HEK293T (cell line): ENCODE measurements around the gene RPS6KA1.

Source experiments
- BHLHE40 ChIP-seq: fragments of 450-650 bp; IDR thresholded peaks from 2 replicates; pipeline ENCODE4 v1.6.1; 2016; ENCODE audit warnings: mild to moderate bottlenecking, moderate library complexity, borderline replicate concordance
- HDGF ChIP-seq: fragments of 450-650 bp; IDR thresholded peaks from 2 replicates; pipeline ENCODE4 v1.6.1; 2017; ENCODE audit warnings: antibody characterized with exemption, borderline replicate concordance
- LEF1 ChIP-seq: fragments of 450-650 bp; IDR thresholded peaks from 2 replicates; pipeline ENCODE4 v1.6.1; 2017; ENCODE audit warnings: mild to moderate bottlenecking, borderline replicate concordance
- SP1 ChIP-seq: fragments of 450-650 bp; IDR thresholded peaks from 2 replicates; pipeline ENCODE4 v1.6.1; 2017
- SUZ12 ChIP-seq: fragments of 450-650 bp; IDR thresholded peaks from 2 replicates; pipeline ENCODE4 v1.6.1; 2016; ENCODE audit warnings: mild to moderate bottlenecking

GRCh38 chr1:26482921-26483320 lies 46.6 kb upstream of the RPS6KA1 start:
- TF ChIP-seq HDGF (no peak), LEF1 (no peak), SP1 (no peak), SUZ12 (no peak), BHLHE40 (no peak)
